ENCODE results near the gene MAP2K7.

MAP2K7 gene

DNA sequence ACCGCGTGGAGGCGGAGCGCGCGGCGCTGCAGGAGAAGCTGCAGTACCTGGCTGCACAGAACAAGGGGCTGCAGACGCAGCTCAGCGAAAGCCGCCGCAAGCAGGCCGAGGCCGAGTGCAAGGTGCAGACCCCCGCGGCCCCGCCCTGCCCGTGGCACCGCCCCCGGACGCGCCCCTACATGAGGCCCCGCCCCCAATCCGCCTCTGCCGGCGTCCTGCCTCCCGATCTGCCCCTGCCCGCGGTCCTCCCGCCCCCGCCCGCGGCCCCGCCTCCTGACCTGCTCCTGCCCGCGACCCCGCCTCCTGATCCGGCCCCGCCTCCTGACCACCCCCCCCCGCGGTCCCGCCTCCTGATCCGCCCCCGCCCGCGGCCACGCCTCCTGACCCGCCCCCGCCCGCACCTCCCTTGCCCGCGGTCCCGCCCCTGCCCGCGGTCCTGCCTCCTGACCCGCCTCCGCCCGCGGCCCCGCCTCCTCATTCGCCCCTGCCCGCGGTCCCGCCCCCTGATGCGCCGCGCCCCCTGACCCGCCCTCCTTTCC, 41.2 kb upstream of the MAP2K7 start:
- Histone ChIP-seq H3K27ac (no peak overlapping the region), H3K36me3 (replicated peaks) (no peaks in the 10 kb centered on the region), H3K27me3 (replicated peaks) (no peaks in the 10 kb centered on the region), H3K4me3 (ENCODE audit: low read depth, low read length) (peak overlapping the region; percentile 6)
- in situ Hi-C loops (cut with HindIII; ENCODE audit: low pct_ligation_motif_present, low sequenced_read_pairs): no loop called here
- DNase-seq: peak; percentile 40
- TF ChIP-seq, protein P1, sequence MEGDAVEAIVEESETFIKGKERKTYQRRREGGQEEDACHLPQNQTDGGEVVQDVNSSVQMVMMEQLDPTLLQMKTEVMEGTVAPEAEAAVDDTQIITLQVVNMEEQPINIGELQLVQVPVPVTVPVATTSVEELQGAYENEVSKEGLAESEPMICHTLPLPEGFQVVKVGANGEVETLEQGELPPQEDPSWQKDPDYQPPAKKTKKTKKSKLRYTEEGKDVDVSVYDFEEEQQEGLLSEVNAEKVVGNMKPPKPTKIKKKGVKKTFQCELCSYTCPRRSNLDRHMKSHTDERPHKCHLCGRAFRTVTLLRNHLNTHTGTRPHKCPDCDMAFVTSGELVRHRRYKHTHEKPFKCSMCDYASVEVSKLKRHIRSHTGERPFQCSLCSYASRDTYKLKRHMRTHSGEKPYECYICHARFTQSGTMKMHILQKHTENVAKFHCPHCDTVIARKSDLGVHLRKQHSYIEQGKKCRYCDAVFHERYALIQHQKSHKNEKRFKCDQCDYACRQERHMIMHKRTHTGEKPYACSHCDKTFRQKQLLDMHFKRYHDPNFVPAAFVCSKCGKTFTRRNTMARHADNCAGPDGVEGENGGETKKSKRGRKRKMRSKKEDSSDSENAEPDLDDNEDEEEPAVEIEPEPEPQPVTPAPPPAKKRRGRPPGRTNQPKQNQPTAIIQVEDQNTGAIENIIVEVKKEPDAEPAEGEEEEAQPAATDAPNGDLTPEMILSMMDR (IDR thresholded peaks at IDR 0.05; ENCODE audit: low read depth, low read length, missing control alignments): no peak

DNA sequence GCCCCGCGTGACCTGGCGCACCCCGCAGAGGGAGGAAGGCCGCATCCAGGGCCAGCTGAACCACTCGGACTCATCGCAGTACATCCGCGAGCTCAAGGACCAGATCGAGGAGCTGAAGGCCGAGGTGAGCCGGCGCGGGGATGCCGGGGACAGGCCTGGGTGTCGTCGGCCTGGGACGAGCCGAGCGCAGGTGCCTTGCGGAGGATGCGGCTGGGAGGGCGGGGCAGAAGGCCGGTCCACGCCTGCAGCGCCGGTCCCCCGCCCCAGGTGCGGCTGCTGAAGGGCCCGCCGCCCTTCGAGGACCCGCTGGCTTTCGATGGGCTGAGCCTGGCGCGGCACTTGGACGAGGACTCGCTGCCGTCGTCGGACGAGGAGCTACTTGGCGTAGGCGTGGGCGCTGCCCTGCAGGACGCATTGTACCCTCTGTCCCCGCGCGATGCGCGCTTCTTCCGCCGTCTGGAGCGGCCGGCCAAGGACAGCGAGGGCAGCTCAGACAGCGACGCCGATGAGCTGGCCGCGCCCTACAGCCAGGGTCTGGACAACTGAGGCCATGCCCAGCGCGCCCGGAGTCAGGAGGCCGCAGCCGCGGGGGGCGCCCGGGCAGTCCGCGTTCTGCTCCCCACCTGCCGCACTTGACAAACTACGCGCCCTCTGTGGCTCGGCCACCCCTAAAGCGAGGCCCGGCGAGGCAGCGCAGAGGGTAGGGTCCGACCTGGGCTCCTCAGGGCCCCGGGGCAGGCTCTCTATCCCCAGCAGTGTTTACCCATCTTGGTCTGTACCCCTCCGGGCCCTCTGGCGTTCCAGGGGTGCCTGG, 40.3 kb upstream of the MAP2K7 start:
- H3K4me3 ChIP-seq (ENCODE audit: low read depth, low read length): no peak overlapping the region
- in situ Hi-C loops (cut with HindIII; ENCODE audit: low pct_ligation_motif_present, low sequenced_read_pairs): no loop called here
- TF ChIP-seq, protein P1 (IDR thresholded peaks at IDR 0.05; ENCODE audit: low read depth, low read length, missing control alignments): no peak
- no peak for DNase-seq
- no peak overlapping the region for H3K27ac ChIP-seq
- H3K36me3 ChIP-seq (replicated peaks): no peaks in the 10 kb centered on the region
- no peaks in the 10 kb centered on the region for H3K27me3 ChIP-seq (replicated peaks)

DNA sequence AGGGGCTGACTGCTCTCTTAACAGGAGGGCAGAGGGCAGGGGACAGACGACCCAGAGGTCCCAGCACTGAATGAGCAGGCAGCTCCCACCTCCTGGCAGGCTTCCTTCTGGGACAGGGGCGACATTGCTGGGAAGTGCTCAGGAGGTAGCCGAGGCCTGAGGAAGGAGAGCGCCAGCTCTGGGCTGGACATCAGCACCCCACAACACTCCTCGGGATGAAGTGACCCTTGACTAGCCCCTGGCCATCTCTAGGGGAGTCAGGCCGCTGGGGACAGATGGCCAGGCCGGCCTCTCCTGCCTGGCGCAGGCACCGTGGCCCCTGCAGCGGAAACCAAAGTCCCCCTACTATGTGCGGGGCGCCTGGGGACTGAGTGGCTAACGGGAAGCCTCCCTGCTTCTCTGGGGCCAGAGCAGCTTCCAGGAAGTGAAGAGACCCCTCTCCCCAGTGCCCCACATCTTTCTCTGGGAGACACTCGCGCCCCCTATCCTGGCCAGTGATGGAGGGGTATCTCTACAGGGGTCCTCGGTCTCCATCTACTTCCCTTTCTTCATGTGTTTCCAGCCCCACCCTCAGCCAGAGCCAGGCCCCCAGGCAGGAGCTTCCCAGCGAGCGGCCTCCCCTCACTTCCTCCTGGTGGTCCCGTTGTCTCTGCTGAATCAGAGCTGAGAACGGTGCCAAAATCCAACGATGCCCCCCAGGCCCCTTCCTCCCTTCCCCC, 39.5 kb upstream of the MAP2K7 start:
- Histone ChIP-seq H3K27me3 (replicated peaks) (no peaks in the 10 kb centered on the region), H3K4me3 (ENCODE audit: low read depth, low read length) (no peak overlapping the region), H3K36me3 (replicated peaks) (no peaks in the 10 kb centered on the region), H3K27ac (no peak overlapping the region)
- TF ChIP-seq, protein P1 (IDR thresholded peaks at IDR 0.05; ENCODE audit: low read depth, low read length, missing control alignments): no peak
- no peak for DNase-seq
- in situ Hi-C loops (cut with HindIII; ENCODE audit: low pct_ligation_motif_present, low sequenced_read_pairs): no loop called here

DNA sequence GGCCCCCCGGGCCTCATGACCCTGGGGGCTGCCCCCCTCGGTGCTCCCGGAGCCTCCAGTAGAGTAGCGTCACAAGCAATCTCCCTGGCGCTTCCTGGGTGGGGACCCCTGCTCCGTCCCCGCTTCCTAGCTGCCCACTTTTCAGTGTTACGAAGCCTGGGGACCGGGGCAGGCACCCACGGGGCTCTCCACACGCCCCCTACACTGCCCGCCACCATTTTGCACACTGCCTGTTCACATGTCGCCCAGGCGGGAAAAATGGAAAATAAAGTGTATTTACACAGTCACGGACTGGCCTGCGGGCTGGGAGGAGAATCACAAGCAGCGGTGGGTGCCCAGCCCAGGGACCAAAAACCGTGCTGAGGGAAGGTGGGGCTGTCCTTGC, 39.0 kb upstream of the MAP2K7 start:
- Histone ChIP-seq H3K4me3 (ENCODE audit: low read depth, low read length) (no peak overlapping the region), H3K27me3 (replicated peaks) (no peaks in the 10 kb centered on the region), H3K27ac (no peak overlapping the region), H3K36me3 (replicated peaks) (no peaks in the 10 kb centered on the region)
- TF ChIP-seq, protein P1 (IDR thresholded peaks at IDR 0.05; ENCODE audit: low read depth, low read length, missing control alignments): no peak
- DNase-seq: no peak
- in situ Hi-C loops (cut with HindIII; ENCODE audit: low pct_ligation_motif_present, low sequenced_read_pairs): no loop called here

DNA sequence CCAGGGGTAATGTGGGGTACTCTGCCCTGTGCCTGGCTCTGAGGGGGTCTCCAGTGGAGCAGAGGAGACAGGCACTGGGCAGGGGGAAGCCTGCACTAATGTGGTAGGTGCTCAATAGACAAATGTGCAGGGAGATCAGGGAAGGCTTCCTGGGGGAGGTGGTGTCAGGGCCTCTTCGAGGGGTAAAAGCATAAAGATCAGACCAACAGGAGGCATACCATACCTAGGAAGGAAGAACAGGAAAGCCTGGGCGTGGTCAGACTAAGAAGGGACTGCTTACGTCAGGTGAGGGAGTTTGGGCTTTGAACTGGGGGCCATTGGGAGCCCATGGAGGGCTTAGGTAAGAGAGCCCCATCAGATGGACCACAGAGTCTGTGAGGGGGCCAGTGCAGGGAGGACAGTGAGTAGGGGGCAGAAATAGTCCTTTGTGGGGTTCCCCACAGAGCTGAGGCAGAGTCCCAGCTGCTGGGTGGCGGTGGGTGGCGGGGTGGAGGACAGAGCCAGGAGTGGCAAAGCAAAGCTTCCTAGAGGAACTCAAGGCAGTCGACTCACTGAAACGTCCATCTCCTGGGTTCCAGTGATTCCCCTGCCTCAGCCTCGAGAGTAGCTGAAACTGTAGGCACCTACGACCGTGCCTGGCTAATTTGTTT, 38.3 kb upstream of the MAP2K7 start:
- no peak overlapping the region for H3K27ac ChIP-seq
- in situ Hi-C loops (cut with HindIII; ENCODE audit: low pct_ligation_motif_present, low sequenced_read_pairs): no loop called here

More for the DNA sequence above, 38.3 kb upstream of the MAP2K7 start:
- no peak overlapping the region for H3K4me3 ChIP-seq (ENCODE audit: low read depth, low read length)
- TF ChIP-seq, protein P1 (IDR thresholded peaks at IDR 0.05; ENCODE audit: low read depth, low read length, missing control alignments): no peak
- DNase-seq: no peak
- H3K36me3 ChIP-seq (replicated peaks): no peaks in the 10 kb centered on the region
- no peaks in the 10 kb centered on the region for H3K27me3 ChIP-seq (replicated peaks)

Measured in brain microvascular endothelial cell (primary cell).